HUDEP-2 (cell line): ENCODE data around the gene IRX2.

Experiments
- DNase-seq, 76 experiments: peaks; one replicate each; lab custom pipeline; 2025; ENCODE audit not compliant: unreplicated experiment in 76 of 76; lab: John Stamatoyannopoulos, UW

The IRX2 gene

GRCh38 chr5:2751592-2752021 is at the start of gene IRX2:
Gene IRX2, minus strand, starts transcription at chr5:2751677. Its CDS starts 264 bp downstream, at chr5:2751413.
- peak in 40 of 76 experiments; percentile 3 to 73 (median 32) for DNase-seq

GRCh38 chr5:2800035-2800434 is 48.6 kb upstream of the IRX2 start:
- DNase-seq, result no peak

DNA sequence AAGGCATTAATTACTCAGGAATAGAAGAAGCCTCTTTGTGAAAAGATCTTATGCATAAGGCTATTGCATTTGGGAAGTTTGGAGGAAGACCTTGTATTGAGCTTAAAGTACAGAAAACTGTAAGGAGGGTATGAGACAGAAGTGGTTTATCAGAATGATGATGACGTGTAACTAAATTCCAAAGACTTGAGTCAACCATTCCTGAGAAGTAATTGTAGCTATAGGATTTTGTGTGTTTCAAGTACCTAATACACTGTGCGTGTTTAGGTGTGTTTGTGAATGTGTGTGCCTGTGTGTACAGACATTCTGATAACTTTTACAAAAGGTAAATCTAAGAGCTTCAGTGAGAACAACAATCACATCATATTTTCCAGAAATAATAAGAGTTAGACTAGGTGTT is 46.5 kb upstream of the IRX2 start:
- no peak for DNase-seq

DNA sequence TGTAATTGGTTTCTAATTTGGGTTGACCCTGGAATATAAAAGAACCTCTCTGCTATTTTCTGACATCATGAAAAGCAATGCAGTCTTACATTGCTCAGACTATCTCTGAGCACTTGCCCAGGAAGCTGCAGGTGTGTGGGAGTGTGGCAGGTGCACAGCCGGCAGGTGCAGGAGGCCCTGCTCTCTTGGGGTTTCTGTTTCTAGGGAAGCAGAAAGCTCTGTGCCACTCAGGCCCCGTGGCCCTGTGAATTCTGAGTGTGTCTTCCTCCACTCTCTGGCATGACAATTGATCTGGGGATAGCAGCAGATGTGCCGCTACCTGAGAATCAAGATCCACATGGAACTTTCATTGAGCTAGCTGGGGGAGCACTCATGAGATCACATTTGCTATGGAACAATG is 45.7 kb upstream of the IRX2 start:
- DNase-seq, result no peak

- no peak for DNase-seq
These were observed 31.7 kb upstream of the IRX2 start for GRCh38 chr5:2783223-2783622.

DNA sequence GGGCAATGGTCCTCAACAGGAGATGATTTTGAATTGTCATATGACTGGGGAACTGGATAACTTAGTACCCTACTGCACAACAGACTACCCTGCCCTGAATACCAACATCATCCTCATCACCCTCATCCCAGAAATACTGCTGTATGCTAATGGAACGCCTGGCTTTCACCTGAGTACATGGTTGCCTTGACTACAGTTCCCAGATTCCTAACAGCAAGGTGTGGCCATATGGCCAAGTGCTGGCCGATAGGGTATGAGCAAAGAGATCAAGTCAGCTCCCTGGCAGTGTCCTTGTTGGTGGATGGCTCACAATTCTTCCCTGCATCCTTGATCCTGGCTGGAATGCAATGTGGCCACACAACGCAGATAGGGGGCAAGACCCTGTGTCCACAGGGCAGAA is 31.2 kb upstream of the IRX2 start:
- no peak for DNase-seq

DNA sequence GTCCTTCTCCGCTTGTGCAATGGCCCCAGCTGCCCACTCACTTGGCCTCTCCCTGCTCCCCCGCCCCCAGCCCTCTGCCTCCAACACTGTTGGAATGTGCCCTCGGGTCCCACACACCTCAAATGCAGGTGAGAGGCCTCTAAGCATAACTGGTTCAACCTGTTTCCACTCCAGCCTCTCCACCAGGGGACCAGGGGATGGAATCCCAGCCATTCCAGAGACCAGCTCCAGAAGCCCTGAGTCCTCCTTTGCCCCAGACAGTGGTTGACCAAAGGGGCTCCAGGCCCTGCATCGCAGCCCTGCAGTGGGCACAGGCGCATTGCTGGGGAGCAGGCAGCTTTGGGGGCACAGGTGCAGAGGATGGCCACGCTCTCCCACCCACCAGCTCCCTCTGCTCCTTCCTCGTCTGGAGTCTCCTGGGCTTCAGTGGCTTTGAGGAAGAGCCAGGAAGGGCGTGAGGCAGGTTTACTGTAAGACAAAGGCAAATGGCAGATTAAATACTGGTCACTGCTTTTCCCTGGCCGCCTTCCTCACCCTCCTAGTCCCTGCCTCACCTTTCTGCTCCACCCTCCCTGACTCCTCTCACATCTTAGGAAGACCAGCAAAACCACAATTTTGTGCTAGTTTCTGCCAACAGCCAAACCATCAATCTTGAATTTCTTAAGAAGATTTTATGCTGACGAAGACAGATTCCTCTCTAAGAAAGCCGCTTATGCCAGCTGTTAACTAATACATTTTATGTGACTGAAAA is 29.1 kb upstream of the IRX2 start:
- DNase-seq, result no peak

- DNase-seq, result no peak
These were observed 28.0 kb upstream of the IRX2 start for GRCh38 chr5:2779459-2779858.

DNA sequence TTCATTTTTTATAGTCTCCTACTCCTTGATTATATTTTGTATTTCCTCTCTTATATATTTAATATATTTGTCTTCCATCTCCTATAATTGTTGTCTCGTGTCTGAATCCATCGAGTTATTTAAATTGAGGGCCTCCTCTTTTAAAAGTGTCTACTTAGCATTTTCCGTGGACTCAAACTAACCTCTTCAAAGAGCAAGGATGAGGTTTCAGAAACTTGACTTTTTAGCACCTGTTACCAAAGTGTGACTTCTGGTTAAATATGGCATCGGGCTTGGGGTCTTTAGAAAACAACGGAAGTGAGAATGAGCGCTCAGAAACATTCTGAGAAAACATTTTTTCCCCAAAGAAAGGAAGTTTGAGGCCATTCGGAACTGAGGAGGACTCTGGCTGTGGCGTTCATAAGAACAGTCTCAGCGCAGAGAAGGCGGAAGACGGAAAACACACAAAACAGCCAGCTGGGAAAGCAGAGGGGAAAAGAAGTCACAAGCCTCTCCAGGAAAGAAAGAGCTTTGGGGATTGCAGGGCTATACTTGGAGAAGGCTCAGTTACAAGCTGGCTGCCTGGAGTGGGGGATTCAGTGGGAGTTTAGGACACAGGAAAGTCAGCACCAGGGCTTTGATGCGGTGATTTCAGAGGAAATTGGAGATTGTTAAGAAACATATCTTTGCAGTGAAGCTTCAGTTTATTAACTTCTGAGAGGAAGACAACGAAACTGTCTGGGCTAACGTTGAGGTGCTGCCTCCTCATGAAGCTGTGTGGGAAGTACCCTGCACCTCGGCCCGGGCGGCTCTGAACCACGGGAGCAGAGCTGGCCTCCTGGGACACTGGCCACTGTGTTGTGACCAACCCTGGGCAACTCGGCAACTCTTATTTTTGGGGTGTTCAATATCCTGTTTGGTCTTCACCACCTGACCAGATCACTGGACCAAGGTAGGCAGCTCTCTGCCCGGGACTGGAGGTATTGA is 25.1 kb upstream of the IRX2 start:
- DNase-seq, result no peak

DNA sequence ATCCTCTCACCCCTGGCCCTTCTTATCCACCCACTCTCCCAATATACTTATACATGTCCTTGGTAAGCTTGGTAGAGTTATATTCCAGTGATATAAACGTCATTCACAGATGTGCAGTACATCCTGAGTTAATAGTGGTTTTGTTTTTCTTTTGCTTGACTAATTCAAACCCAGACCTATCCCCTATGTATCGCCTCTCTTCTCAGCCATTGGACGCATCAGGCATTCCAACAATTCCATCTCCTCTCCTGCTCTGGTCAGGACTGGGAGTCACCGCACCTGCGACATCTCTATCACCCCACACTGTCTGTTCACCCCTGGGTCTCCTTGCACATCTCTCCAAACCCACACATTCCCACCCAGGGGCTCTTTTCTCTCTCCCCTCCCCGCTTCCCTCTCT is 21.9 kb upstream of the IRX2 start:
- no peak for DNase-seq

- DNase-seq, result no peak
These were observed 15.6 kb upstream of the IRX2 start for GRCh38 chr5:2767089-2767488.

DNA sequence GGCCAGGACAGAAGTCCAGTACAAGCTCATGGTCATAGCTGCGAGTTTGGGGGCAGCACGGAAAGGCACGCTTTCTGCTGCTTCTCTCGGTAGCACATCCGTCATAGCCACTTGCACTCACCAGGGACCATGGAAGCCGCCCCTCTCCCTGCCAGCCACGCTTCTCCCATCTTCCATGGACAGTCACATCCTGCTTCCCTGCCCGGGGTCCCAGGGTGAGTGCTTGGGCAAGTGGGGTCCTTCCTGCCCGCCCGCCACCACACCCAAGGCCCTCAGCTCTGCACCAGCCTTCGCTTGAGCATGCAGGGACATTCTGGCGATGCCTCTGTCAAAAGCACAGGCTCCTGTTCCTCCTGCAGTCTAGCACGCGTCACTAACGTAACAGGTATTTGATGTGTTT is 13.1 kb upstream of the IRX2 start:
- no peak for DNase-seq

GRCh38 chr5:2763533-2763794 is 12.0 kb upstream of the IRX2 start:
- DNase-seq, result no peak

- no peak for DNase-seq
These were observed 11.5 kb upstream of the IRX2 start for GRCh38 chr5:2762744-2763532.

DNA sequence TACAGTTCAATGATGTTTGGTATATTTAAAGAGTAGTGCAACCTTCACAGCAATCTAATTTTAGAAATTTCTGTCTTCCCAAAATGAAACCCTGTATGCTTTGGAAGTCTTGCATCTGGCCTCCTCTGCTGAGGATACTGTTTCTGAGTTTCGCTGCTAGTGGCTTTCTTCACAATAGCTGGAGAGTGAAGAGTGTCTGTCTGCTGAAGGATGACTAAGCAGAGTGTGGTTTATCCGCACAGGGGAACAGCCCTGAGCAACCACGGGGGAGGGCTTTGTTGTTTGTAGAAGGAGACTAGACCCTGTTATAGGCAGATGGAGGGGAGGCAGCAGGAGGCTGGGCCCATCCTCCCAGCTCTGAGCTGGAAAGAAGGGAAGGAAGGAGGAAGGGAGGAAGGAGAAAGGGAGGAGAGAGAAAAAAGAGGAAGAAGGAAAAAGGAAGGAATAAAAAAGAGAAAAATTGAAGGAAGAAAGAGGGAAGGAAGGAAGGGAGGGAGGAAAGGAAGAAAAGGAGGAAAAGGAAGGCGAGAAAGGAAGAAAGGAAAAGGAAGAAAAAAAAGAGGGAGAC is 10.5 kb upstream of the IRX2 start:
- DNase-seq, result no peak

DNA sequence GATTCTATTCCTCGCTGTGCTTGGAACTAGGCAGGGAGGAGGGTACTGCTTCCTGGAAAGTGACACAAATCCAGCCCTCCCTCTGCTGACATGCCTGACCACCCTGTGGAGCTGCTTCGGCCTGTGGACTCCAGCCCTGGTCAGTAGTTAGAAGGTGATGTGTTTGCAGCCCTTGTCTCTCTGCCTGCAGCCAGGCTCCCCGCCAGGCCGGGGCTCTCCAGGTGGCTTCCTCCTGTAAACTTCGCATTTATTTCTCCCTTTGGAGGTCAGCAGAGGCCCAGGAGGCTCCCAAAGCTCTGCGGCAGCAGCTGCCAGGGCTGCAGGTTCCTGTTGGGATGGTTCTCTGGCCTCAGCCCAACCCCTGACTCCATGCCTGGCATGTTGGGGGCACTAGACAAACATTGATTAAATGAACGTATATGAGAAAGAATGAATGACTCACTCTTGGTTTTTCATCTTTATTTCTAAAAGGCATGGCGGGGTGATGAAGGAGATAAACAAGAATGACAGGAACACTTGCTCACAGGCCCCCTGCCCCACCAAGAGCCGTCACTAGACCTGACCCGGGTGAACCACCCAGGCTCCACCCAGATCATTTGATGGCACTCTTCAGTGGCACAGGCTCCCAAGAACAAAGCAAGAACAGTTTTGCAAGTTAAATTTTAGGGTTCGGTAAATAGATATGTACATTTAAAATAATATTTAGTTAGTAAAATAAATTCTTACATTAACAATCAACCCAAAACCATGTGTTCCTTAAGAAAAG is 8.4 kb upstream of the IRX2 start:
- DNase-seq, result no peak

DNA sequence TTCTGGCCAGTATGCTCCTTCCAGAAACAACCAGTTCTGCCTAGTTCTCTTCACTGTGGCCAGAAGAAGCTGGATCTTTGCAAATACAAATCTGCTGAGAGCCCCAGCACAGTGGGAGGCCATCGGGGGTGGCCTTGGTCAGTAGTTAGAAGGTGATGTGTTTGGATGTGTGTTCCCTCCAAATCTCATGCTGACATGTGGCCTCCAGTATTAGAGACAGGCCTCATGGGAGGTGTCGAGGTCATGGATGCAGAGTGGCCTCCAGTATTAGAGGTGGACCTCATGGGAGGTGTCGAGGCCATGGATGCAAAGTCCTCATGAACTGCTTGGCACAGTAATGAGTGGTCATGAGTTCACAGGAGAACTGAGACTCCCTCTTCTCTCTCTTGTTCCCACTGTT is 7.6 kb upstream of the IRX2 start:
- no peak for DNase-seq

DNA sequence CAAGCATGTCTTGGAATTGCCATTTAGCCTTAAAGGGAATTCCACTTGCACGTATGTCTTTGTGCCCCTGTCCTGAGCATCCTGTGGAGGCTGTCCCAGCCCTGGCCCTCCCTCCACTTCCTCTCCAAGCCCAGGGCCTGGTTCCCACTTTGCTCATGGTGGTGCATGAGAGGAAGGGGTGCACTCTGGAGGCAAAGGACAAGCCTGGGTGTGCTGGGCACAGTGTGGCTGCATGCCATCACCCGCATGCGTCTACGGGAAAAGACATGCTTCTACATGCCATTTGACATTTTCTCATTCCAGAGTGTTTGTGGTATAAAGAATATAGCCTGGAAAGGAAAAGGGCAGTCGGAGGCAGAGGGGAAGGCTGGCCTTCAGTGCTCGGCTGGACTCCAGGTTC is 7.2 kb upstream of the IRX2 start:
- DNase-seq, result no peak

- DNase-seq, result no peak
These were observed 6.3 kb upstream of the IRX2 start for GRCh38 chr5:2757563-2758351.
